H9 (cell line): ENCODE data around the gene CCDC192. TPM values are rescaled to one million over a fixed set of nuclear protein-coding genes. Genes with fewer than 3 reads are reported as not detected.

Source experiments
- DNase-seq: peaks from one replicate; pipeline ENCODE4 v3.0.0-alpha.2; 2017
- H2AFZ ChIP-seq: one replicate; pipeline ENCODE4 v1.6.1; 2013; ENCODE audit warnings: mild to moderate bottlenecking, low read length, control low read depth, moderate library complexity
- H2AK5ac ChIP-seq: 2 replicates; pipeline ENCODE4 v1.6.1; 2013; ENCODE audit warnings: low read length, control low read depth, mixed read lengths; ENCODE audit not compliant: insufficient read length
- H2BK120ac ChIP-seq: one replicate; pipeline ENCODE4 v1.6.1; 2013; ENCODE audit warnings: low read depth, mild to moderate bottlenecking, low read length, control low read depth, inconsistent platforms; ENCODE audit not compliant: poor library complexity, severe bottlenecking
- H2BK12ac ChIP-seq: 2 replicates; pipeline ENCODE4 v1.6.1; 2013; ENCODE audit warnings: low read length, control low read depth, mixed read lengths, low read depth; ENCODE audit not compliant: insufficient read length
- H2BK15ac ChIP-seq: 2 replicates; pipeline ENCODE4 v1.6.1; 2013; ENCODE audit warnings: low read depth, low read length, control low read depth
- H2BK20ac ChIP-seq: one replicate; pipeline ENCODE4 v1.6.1; 2013; ENCODE audit warnings: low read depth, mild to moderate bottlenecking, low read length, control low read depth, inconsistent platforms; ENCODE audit not compliant: poor library complexity, severe bottlenecking
- H2BK5ac ChIP-seq: 2 replicates; pipeline ENCODE4 v1.6.1; 2013; ENCODE audit warnings: low read length, control low read depth, mixed read lengths; ENCODE audit not compliant: insufficient read length
- H3K14ac ChIP-seq: 2 replicates; pipeline ENCODE4 v1.6.1; 2013; ENCODE audit warnings: low read length, control low read depth; ENCODE audit not compliant: insufficient read depth
- H3K18ac ChIP-seq: 2 replicates; pipeline ENCODE4 v1.6.1; 2013; ENCODE audit warnings: low read depth, mild to moderate bottlenecking, mixed read lengths, low read length, control low read depth; ENCODE audit not compliant: insufficient read length
- H3K23ac ChIP-seq: 2 replicates; pipeline ENCODE4 v1.6.1; 2013; ENCODE audit warnings: low read length, control low read depth, mixed read lengths, low read depth; ENCODE audit not compliant: insufficient read length
- H3K23me2 ChIP-seq: 2 replicates; pipeline ENCODE4 v1.6.1; 2013; ENCODE audit warnings: low read depth, mild to moderate bottlenecking, mixed read lengths, low read length, control low read depth; ENCODE audit not compliant: insufficient read length, poor library complexity, severe bottlenecking
- H3K27ac ChIP-seq: 2 replicates; pipeline ENCODE4 v1.5.1; 2013; ENCODE audit warnings: low read length, control low read depth, mixed read lengths, low read depth; ENCODE audit not compliant: insufficient read length
- H3K27me3 ChIP-seq: 2 replicates; pipeline ENCODE4 v1.6.1; 2013; ENCODE audit warnings: low read length, control low read depth, inconsistent platforms; ENCODE audit not compliant: insufficient read depth
- H3K4ac ChIP-seq: 2 replicates; pipeline ENCODE4 v1.6.1; 2013; ENCODE audit warnings: low read depth, mild to moderate bottlenecking, control low read depth, inconsistent platforms, low read length, moderate library complexity
- H3K4me1 ChIP-seq: 2 replicates; pipeline ENCODE4 v1.6.1; 2013; ENCODE audit warnings: low read length, control low read depth, inconsistent platforms; ENCODE audit not compliant: insufficient read depth
- H3K4me2 ChIP-seq: 2 replicates; pipeline ENCODE4 v1.6.1; 2013; ENCODE audit warnings: low read length, control low read depth, mixed read lengths; ENCODE audit not compliant: insufficient read length, insufficient read depth
- H3K56ac ChIP-seq: 2 replicates; pipeline ENCODE4 v1.6.1; 2013; ENCODE audit warnings: low read depth, mild to moderate bottlenecking, mixed read lengths, low read length, control low read depth; ENCODE audit not compliant: insufficient read length
- H3K79me1 ChIP-seq: 2 replicates; pipeline ENCODE4 v1.6.1; 2013; ENCODE audit warnings: low read depth, mild to moderate bottlenecking, moderate library complexity, low read length, control low read depth, inconsistent platforms; ENCODE audit not compliant: insufficient read depth, poor library complexity, severe bottlenecking
- H3K79me2 ChIP-seq: 2 replicates; pipeline ENCODE4 v1.6.1; 2013; ENCODE audit warnings: low read length, control low read depth, inconsistent platforms; ENCODE audit not compliant: insufficient read depth
- H3K9ac ChIP-seq: 2 replicates; pipeline ENCODE4 v1.6.1; 2013; ENCODE audit warnings: low read length, control low read depth, mixed read lengths; ENCODE audit not compliant: insufficient read length; ENCODE audit errors: extremely low read depth
- H3K9me3 ChIP-seq: one replicate; pipeline ENCODE4 v1.6.1; 2013; ENCODE audit warnings: low read depth, low read length, inconsistent platforms; ENCODE audit not compliant: control insufficient read depth
- H3T11ph ChIP-seq: one replicate; pipeline ENCODE4 v1.6.1; 2013; ENCODE audit warnings: mild to moderate bottlenecking, low read length, control low read depth, inconsistent platforms
- H4K20me1 ChIP-seq: one replicate; pipeline ENCODE4 v1.6.1; 2013; ENCODE audit not compliant: control insufficient read depth, insufficient read length, insufficient read depth
- H4K5ac ChIP-seq: 2 replicates; pipeline ENCODE4 v1.6.1; 2013; ENCODE audit warnings: low read depth, mild to moderate bottlenecking, mixed read lengths, low read length, control low read depth; ENCODE audit not compliant: insufficient read length
- H4K8ac ChIP-seq: replicated peaks from 2 replicates; pipeline ENCODE4 v1.6.1; 2013; ENCODE audit warnings: low read length, control low read depth, mixed read lengths, low read depth; ENCODE audit not compliant: insufficient read length
- H4K91ac ChIP-seq: 2 replicates; pipeline ENCODE4 v1.6.1; 2013; ENCODE audit warnings: low read depth, mild to moderate bottlenecking, moderate library complexity, mixed read lengths, low read length, control low read depth; ENCODE audit not compliant: insufficient read length
- H3K27ac Mint-ChIP-seq, 3 experiments: 2 replicates in 2 of 3; 3 replicates in 1 of 3; pipeline ENCODE4 v1.8.0; 2020 to 2021; ENCODE audit warnings: mixed read lengths in 3 of 3, mild to moderate bottlenecking in 1 of 3, moderate library complexity in 1 of 3
- H3K27me3 Mint-ChIP-seq: 2 replicates; pipeline ENCODE4 v1.8.0; 2021; ENCODE audit warnings: low read depth, mild to moderate bottlenecking, moderate library complexity, mixed read lengths
- H3K36me3 Mint-ChIP-seq, 3 experiments: 2 replicates in 2 of 3; 3 replicates in 1 of 3; pipeline ENCODE4 v1.8.0; 2020 to 2021; ENCODE audit warnings: low read depth in 3 of 3, mixed read lengths in 3 of 3; ENCODE audit not compliant: insufficient read depth in 1 of 3
- H3K4me1 Mint-ChIP-seq, 2 experiments: 2 replicates each; pipeline ENCODE4 v1.8.0; 2020; ENCODE audit warnings: mixed read lengths in 2 of 2
- H3K4me3 Mint-ChIP-seq, 2 experiments: 2 replicates in 1 of 2; 3 replicates in 1 of 2; pipeline ENCODE4 v1.8.0; 2020 to 2021; ENCODE audit warnings: mild to moderate bottlenecking in 2 of 2, mixed read lengths in 2 of 2, moderate library complexity in 1 of 2
- H3K9me3 Mint-ChIP-seq, 2 experiments: 2 replicates in 1 of 2; 3 replicates in 1 of 2; pipeline ENCODE4 v1.8.0; 2020; ENCODE audit warnings: mild to moderate bottlenecking in 2 of 2, mixed read lengths in 2 of 2, moderate library complexity in 1 of 2
- CTCF ChIP-seq: fragments of 200-600 bp; sonication (generic); conservative IDR thresholded peaks from 3 replicates; pipeline ENCODE4 v1.8.0; 2021; ENCODE audit warnings: antibody characterized with exemption, mild to moderate bottlenecking
- WGBS: extraction: QIAGEN DNeasy Blood & Tissue Kit; methylation state at CpG from one replicate; pipeline ENCODE4 v1.1.7; 2013; ENCODE audit warnings: missing lambda C conversion rate, low lambda C conversion rate, mixed read lengths; ENCODE audit not compliant: insufficient read length; ENCODE audit errors: extremely low coverage; 5-methylcytosine and 5-hydroxymethylcytosine counted together
- long read RNA-seq: library from polyadenylated mRNA; unstranded; transcript quantifications from one replicate; pipeline ENCODE4 v2.0.0, GENCODE V29; 2020
- total RNA-seq: library from RNA; stranded (reverse); gene quantifications from 2 replicates; pipeline ENCODE4 v1.2.1, GENCODE V29; 2021

Gene CCDC192
- total RNA-seq, result 0.22 TPM in 1 of 2 replicates, not detected in the other
- long read RNA-seq, partial matches to known transcripts, result 0 of 1 reads
- long read RNA-seq, other reads (novel, unspliced or antisense), result 1 of 1 reads

GRCh38 chr5:127702926-127703561 lies at the start of gene CCDC192:
TSS of gene CCDC192 (plus strand) at chr5:127703391. CDS start at chr5:127703446, 55 bp downstream.
- no peak within 1 kb of the TSS for H4K5ac ChIP-seq
- H4K91ac ChIP-seq, result no peak within 1 kb of the TSS
- Mint-ChIP-seq H3K9me3 (no peaks in the 10 kb centered on the region), H3K4me1 (peaks cover 3 to 12% of the 10 kb centered on the region in 2 experiments; a peak in 2 of 4 replicates), H3K36me3 (no peaks in the 10 kb centered on the region), H3K4me3 (no peak within 1 kb of the TSS), H3K27me3 (no peaks in the 10 kb centered on the region), H3K27ac (peak within 1 kb of the TSS in 1 of 3 experiments; percentile 42; a peak in 2 of 7 replicates)
- no peak within 1 kb of the TSS for H2AK5ac ChIP-seq
- DNase-seq, result no peak
- WGBS, result no CpG with 5 or more reads among the region's 5 CpGs
- H3K27ac ChIP-seq, result no peak within 1 kb of the TSS
- no peak within 1 kb of the TSS for H3K4ac ChIP-seq
- H3K9me3 ChIP-seq, result no peaks in the 10 kb centered on the region
- peak within 1 kb of the TSS; percentile 21 for H3K18ac ChIP-seq
- no peak within 1 kb of the TSS for H2BK15ac ChIP-seq
- no peak within 1 kb of the TSS for H3K14ac ChIP-seq
- no peak within 1 kb of the TSS for H3K56ac ChIP-seq
- H3K4me2 ChIP-seq, result no peak within 1 kb of the TSS
- H4K8ac ChIP-seq, result no peak within 1 kb of the TSS
- no peak within 1 kb of the TSS for H2BK120ac ChIP-seq
- H3K9ac ChIP-seq, result no peak within 1 kb of the TSS
- H3K23ac ChIP-seq, result no peak within 1 kb of the TSS
- H3K4me1 ChIP-seq, result 0 out of 2 replicates have a peak, but pooled peaks cover 5% of the 10 kb centered on the region
- H4K20me1 ChIP-seq, result no peaks in the 10 kb centered on the region
- no peaks in the 10 kb centered on the region for H3K23me2 ChIP-seq
- H2AFZ ChIP-seq, result no peak within 1 kb of the TSS
- no peak within 1 kb of the TSS for H2BK5ac ChIP-seq
- no peaks in the 10 kb centered on the region for H3K79me2 ChIP-seq
- H3K79me1 ChIP-seq, result no peaks in the 10 kb centered on the region
- H2BK20ac ChIP-seq, result no peak within 1 kb of the TSS
- no peaks in the 10 kb centered on the region for H3K27me3 ChIP-seq
- H2BK12ac ChIP-seq, result peak within 1 kb of the TSS; percentile 91
- H3T11ph ChIP-seq, result peak within 1 kb of the TSS; percentile 36
- TF ChIP-seq CTCF, result no peak
